Activated naive CD4-positive, alpha-beta T cell treated with anti-CD3 and anti-CD28 coated beads, Interleukin-2, amount 50 U/mL, for 24 hours (primary cell): ENCODE measurements around the gene DCHS2.

Experiments
- H3K27ac Mint-ChIP-seq: one replicate; pipeline ENCODE4 v1.8.0; 2021; ENCODE audit warnings: mild to moderate bottlenecking, mixed read lengths
- H3K27me3 Mint-ChIP-seq: one replicate; pipeline ENCODE4 v1.8.0; 2021; ENCODE audit warnings: mixed read lengths
- H3K36me3 Mint-ChIP-seq: one replicate; pipeline ENCODE4 v1.8.0; 2021; ENCODE audit warnings: mixed read lengths
- H3K4me1 Mint-ChIP-seq: one replicate; pipeline ENCODE4 v1.8.0; 2021; ENCODE audit warnings: mixed read lengths
- H3K4me3 Mint-ChIP-seq: one replicate; pipeline ENCODE4 v1.8.0; 2021; ENCODE audit warnings: mild to moderate bottlenecking, mixed read lengths
- H3K9me3 Mint-ChIP-seq: one replicate; pipeline ENCODE4 v1.8.0; 2021; ENCODE audit warnings: mixed read lengths

DCHS2 gene

GRCh38 chr4:154343651-154344050, 147.9 kb downstream of the DCHS2 start:
- H3K9me3 Mint-ChIP-seq, result no peaks in the 10 kb centered on the region
- no peak overlapping the region for H3K4me3 Mint-ChIP-seq
- H3K36me3 Mint-ChIP-seq, result no peaks in the 10 kb centered on the region
- H3K4me1 Mint-ChIP-seq, result no peaks in the 10 kb centered on the region
- no peak overlapping the region for H3K27ac Mint-ChIP-seq
- H3K27me3 Mint-ChIP-seq, result peaks cover 11% of the 10 kb centered on the region

DNA sequence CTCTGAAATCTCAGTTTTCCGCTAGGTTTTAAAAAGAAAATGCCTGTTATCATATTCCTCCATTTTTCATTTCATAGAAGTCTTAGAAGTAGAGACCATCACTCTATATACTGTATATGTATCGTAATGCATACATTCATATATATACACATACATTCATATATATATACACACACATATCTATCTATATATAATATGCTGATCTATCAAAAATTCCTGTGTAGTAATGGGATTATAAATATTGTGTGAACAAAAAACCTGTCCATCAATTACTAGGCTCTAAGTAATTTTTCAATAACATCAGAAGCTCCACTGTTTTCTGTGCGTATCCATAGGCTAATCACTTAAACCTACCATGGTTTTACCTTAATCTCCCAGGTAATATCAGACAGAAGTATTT, 150.2 kb downstream of the DCHS2 start:
- Mint-ChIP-seq H3K4me3 (no peak overlapping the region), H3K9me3 (no peaks in the 10 kb centered on the region), H3K27ac (no peak overlapping the region), H3K4me1 (no peaks in the 10 kb centered on the region), H3K36me3 (no peaks in the 10 kb centered on the region), H3K27me3 (peaks cover 14% of the 10 kb centered on the region)

- H3K36me3 Mint-ChIP-seq, result no peaks in the 10 kb centered on the region
- H3K27ac Mint-ChIP-seq, result no peak overlapping the region
- H3K9me3 Mint-ChIP-seq, result no peaks in the 10 kb centered on the region
- peaks cover 11% of the 10 kb centered on the region for H3K4me1 Mint-ChIP-seq
- peaks cover 10% of the 10 kb centered on the region for H3K27me3 Mint-ChIP-seq
- no peak overlapping the region for H3K4me3 Mint-ChIP-seq
Observed at GRCh38 chr4:154335588-154335987, 156.0 kb downstream of the DCHS2 start.

GRCh38 chr4:154332681-154333421, 158.7 kb downstream of the DCHS2 start:
- Mint-ChIP-seq H3K4me3 (peak overlapping the region; percentile 84), H3K27ac (peak overlapping the region; percentile 70), H3K36me3 (no peaks in the 10 kb centered on the region), H3K27me3 (peaks cover 18% of the 10 kb centered on the region), H3K9me3 (no peaks in the 10 kb centered on the region), H3K4me1 (peaks cover 11% of the 10 kb centered on the region)

GRCh38 chr4:154329939-154330338, 161.7 kb downstream of the DCHS2 start:
- no peak overlapping the region for H3K27ac Mint-ChIP-seq
- peaks cover 11% of the 10 kb centered on the region for H3K4me1 Mint-ChIP-seq
- peaks cover 5% of the 10 kb centered on the region for H3K9me3 Mint-ChIP-seq
- peaks cover 20% of the 10 kb centered on the region for H3K27me3 Mint-ChIP-seq
- H3K36me3 Mint-ChIP-seq, result no peaks in the 10 kb centered on the region
- no peak overlapping the region for H3K4me3 Mint-ChIP-seq

- H3K36me3 Mint-ChIP-seq, result no peaks in the 10 kb centered on the region
- peaks cover 21% of the 10 kb centered on the region for H3K27me3 Mint-ChIP-seq
- H3K9me3 Mint-ChIP-seq, result peaks cover 5% of the 10 kb centered on the region
- peaks cover 11% of the 10 kb centered on the region for H3K4me1 Mint-ChIP-seq
- H3K4me3 Mint-ChIP-seq, result no peak overlapping the region
- H3K27ac Mint-ChIP-seq, result no peak overlapping the region
Observed at GRCh38 chr4:154329268-154329868, 162.2 kb downstream of the DCHS2 start.

DNA sequence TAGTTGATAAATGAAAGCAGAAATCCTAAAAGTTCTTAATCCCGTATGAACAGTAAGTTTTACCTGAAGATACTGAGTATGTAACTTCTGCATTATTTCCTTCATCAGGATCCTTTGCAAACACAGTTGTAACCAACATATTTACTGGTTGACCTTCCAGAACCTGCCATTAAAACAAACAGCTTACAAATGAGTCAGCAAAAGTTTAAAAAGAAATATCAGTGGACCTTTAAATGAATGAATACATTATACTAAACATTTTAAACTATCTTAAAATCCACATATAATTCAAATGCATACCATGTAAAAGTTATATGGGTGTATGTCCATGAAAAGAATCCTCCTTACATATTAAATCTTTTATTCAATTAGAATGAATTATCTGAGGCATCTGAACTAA, 163.6 kb downstream of the DCHS2 start:
- Mint-ChIP-seq H3K4me3 (no peak overlapping the region), H3K36me3 (no peaks in the 10 kb centered on the region), H3K4me1 (peaks cover 8% of the 10 kb centered on the region), H3K27ac (no peak overlapping the region), H3K27me3 (peaks cover 26% of the 10 kb centered on the region), H3K9me3 (peaks cover 5% of the 10 kb centered on the region)

- peaks cover 5% of the 10 kb centered on the region for H3K9me3 Mint-ChIP-seq
- no peaks in the 10 kb centered on the region for H3K4me1 Mint-ChIP-seq
- no peak overlapping the region for H3K4me3 Mint-ChIP-seq
- no peaks in the 10 kb centered on the region for H3K36me3 Mint-ChIP-seq
- H3K27ac Mint-ChIP-seq, result no peak overlapping the region
- peaks cover 16% of the 10 kb centered on the region for H3K27me3 Mint-ChIP-seq
Observed at GRCh38 chr4:154320521-154320920, 171.1 kb downstream of the DCHS2 start.

GRCh38 chr4:154319736-154320135, 171.9 kb downstream of the DCHS2 start:
- H3K27ac Mint-ChIP-seq, result no peak overlapping the region
- H3K27me3 Mint-ChIP-seq, result peaks cover 12% of the 10 kb centered on the region
- H3K36me3 Mint-ChIP-seq, result no peaks in the 10 kb centered on the region
- no peaks in the 10 kb centered on the region for H3K4me1 Mint-ChIP-seq
- no peaks in the 10 kb centered on the region for H3K9me3 Mint-ChIP-seq
- H3K4me3 Mint-ChIP-seq, result no peak overlapping the region

GRCh38 chr4:154317201-154317999, 174.2 kb downstream of the DCHS2 start:
- no peaks in the 10 kb centered on the region for H3K36me3 Mint-ChIP-seq
- H3K27me3 Mint-ChIP-seq, result peaks cover 9% of the 10 kb centered on the region
- no peaks in the 10 kb centered on the region for H3K4me1 Mint-ChIP-seq
- H3K4me3 Mint-ChIP-seq, result no peak overlapping the region
- H3K27ac Mint-ChIP-seq, result no peak overlapping the region
- H3K9me3 Mint-ChIP-seq, result no peaks in the 10 kb centered on the region

GRCh38 chr4:154315741-154316140, 175.9 kb downstream of the DCHS2 start:
- H3K36me3 Mint-ChIP-seq, result no peaks in the 10 kb centered on the region
- no peaks in the 10 kb centered on the region for H3K4me1 Mint-ChIP-seq
- peaks cover 11% of the 10 kb centered on the region for H3K27me3 Mint-ChIP-seq
- no peak overlapping the region for H3K27ac Mint-ChIP-seq
- no peaks in the 10 kb centered on the region for H3K9me3 Mint-ChIP-seq
- no peak overlapping the region for H3K4me3 Mint-ChIP-seq

DNA sequence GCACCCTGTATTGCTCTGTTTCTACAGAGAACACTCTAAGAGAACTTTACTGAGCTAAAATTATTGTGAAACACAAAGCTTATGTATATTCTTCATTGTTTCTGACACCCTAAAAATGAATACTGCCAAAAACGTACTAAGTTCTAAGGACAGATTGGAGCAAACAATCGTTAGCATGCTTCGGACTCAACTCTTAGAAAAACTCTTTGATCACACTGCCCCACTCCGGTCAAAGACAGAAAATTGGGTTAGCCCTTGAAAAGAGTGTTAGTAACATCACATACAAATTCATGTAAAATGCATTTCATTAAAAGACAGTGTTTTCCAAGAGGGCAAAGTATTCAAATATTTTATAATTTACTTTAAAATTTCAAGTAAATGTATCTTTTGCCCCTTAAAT, 177.4 kb downstream of the DCHS2 start:
- H3K27ac Mint-ChIP-seq, result no peak overlapping the region
- peaks cover 12% of the 10 kb centered on the region for H3K27me3 Mint-ChIP-seq
- H3K36me3 Mint-ChIP-seq, result no peaks in the 10 kb centered on the region
- no peaks in the 10 kb centered on the region for H3K9me3 Mint-ChIP-seq
- no peaks in the 10 kb centered on the region for H3K4me1 Mint-ChIP-seq
- no peak overlapping the region for H3K4me3 Mint-ChIP-seq

GRCh38 chr4:154313004-154313585, 178.5 kb downstream of the DCHS2 start:
- no peak overlapping the region for H3K4me3 Mint-ChIP-seq
- peaks cover 4% of the 10 kb centered on the region for H3K9me3 Mint-ChIP-seq
- H3K4me1 Mint-ChIP-seq, result no peaks in the 10 kb centered on the region
- no peaks in the 10 kb centered on the region for H3K36me3 Mint-ChIP-seq
- H3K27ac Mint-ChIP-seq, result no peak overlapping the region
- H3K27me3 Mint-ChIP-seq, result peaks cover 12% of the 10 kb centered on the region

DNA sequence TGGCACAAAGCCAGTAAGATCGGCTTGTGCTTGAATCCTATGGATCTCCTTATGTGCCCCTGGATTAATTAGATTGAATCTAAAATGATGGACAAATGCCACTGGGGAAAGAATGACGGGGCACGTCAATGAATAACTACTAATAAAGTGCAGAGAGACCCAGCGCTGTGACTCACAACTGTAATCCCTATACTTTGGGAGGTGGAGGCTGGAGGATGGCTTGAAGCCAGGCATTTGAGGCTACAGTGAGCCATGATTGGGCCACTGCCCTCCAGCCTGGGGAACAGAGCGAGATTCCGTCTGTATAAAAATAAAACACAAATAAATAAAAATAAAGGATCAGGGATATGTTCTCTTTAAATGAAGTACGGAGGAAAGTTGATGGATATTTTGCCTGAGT, 179.4 kb downstream of the DCHS2 start:
- Mint-ChIP-seq H3K36me3 (no peaks in the 10 kb centered on the region), H3K27me3 (peaks cover 18% of the 10 kb centered on the region), H3K4me1 (no peaks in the 10 kb centered on the region), H3K27ac (no peak overlapping the region), H3K4me3 (no peak overlapping the region), H3K9me3 (peaks cover 8% of the 10 kb centered on the region)

- peaks cover 8% of the 10 kb centered on the region for H3K9me3 Mint-ChIP-seq
- H3K4me1 Mint-ChIP-seq, result no peaks in the 10 kb centered on the region
- H3K4me3 Mint-ChIP-seq, result no peak overlapping the region
Observed at GRCh38 chr4:154310578-154310977, 181.0 kb downstream of the DCHS2 start.

DNA sequence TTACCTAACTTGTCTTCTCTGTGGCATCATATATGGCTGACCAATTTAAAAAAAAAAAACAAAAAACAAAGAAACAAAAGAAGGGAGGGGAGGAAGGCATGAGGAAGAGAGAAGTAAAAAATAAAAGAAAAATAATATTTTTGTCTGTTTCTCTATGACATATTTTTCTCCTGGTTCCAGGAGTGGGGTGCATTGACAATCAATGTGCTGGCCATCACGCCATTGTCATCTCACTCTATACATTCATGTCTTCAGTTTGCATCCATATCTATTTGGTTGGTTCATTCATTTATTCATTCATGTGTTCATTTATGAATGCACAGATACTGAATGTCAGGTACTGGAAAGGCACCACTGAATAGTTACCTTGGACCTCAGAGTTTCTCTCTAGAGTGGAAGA, 183.4 kb downstream of the DCHS2 start:
- Mint-ChIP-seq H3K27me3 (peaks cover 14% of the 10 kb centered on the region), H3K36me3 (no peaks in the 10 kb centered on the region), H3K9me3 (peaks cover 8% of the 10 kb centered on the region), H3K27ac (no peak overlapping the region), H3K4me3 (no peak overlapping the region), H3K4me1 (no peaks in the 10 kb centered on the region)

More at GRCh38 chr4:154310578-154310977, 181.0 kb downstream of the DCHS2 start:
- H3K27ac Mint-ChIP-seq, result no peak overlapping the region
- H3K27me3 Mint-ChIP-seq, result peaks cover 14% of the 10 kb centered on the region
- H3K36me3 Mint-ChIP-seq, result no peaks in the 10 kb centered on the region
